DLD1 (cell line): ENCODE data around the gene CSNK2B.

Experiments
- in situ Hi-C: cut with HindIII; loops from 2 replicates; pipeline ENCODE4 v1.10.0; 2017; ENCODE audit warnings: low sequenced_read_pairs

Gene CSNK2B

GRCh38 chr6:31710523-31711219 is 44.8 kb downstream of the CSNK2B start:
- in situ Hi-C loops = no loop called here

DNA sequence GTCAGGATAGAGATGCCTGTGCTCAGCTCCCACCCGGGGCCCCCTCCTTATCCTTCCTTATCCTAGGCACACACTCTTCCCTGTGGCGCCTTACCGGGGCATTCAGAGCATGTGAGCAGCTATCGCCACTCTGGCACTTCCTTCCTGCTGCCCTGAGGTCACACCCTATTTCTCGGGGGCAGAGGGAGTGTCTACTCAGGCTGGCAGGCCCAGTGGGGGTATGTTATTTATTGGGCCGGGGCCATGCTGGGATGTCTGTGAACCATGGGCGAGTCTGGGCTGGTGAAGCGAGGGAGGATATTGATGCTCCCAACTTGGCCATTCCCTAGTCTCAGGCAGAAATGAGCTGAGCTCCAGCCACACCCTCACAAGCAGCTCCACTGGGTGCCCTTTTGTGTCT is 45.4 kb downstream of the CSNK2B start:
- in situ Hi-C loops = no loop called here

- in situ Hi-C loops = no loop called here
Observed at GRCh38 chr6:31712296-31712695, 46.4 kb downstream of the CSNK2B start.

DNA sequence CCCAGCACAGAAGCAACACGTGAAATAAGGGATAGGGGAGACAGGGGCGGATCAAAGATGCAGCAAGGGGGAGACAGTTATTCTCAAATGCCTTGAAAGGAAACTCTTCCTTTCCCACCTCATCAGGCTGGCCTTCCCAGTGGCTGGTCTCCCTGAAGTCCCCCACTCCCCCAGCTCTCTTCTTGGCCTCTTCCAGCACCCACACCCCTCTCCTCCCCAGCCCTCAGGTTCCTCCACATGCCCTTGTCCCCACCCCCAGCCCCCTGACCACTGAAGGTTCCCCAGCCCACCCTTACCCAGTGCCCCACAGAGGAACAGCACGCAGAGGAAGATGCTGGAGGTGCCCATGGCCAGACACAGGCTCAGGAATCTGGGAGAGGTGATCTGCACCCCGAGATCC is 47.6 kb downstream of the CSNK2B start:
- in situ Hi-C loops = no loop called here

DNA sequence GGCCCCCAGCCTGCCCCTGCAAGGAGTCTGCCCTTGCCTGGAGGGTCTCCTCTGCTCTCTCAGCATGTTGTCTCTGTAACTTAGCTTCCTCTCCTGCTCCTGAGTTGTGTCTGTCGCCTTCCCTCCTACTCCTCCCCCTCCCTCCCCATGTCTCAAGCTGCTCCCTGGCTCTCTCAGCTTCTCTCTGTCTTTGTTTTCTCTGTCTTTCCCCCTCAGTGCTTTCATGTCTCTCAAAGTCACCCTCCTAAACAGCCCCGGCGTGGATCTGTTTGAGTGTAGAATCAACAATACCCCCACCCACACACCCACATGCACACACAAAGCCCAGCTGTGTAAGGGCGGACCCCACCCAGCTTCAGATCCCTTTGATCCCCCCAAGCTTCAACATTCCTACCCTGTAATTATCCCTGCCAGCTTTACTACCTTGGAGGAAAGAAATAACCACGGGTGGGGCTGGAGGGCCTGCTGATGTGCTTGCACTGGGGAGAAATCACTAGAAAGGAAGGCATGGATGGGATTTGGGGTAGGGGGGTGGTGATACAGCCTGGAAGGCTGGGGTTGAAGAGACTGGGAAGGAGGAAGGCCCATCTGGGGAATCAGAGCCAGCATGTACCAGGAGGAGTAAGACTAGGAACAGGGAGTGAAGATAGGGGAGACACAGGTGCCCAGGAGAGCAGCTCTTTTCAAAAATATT is 48.3 kb downstream of the CSNK2B start:
- in situ Hi-C loops = no loop called here

DNA sequence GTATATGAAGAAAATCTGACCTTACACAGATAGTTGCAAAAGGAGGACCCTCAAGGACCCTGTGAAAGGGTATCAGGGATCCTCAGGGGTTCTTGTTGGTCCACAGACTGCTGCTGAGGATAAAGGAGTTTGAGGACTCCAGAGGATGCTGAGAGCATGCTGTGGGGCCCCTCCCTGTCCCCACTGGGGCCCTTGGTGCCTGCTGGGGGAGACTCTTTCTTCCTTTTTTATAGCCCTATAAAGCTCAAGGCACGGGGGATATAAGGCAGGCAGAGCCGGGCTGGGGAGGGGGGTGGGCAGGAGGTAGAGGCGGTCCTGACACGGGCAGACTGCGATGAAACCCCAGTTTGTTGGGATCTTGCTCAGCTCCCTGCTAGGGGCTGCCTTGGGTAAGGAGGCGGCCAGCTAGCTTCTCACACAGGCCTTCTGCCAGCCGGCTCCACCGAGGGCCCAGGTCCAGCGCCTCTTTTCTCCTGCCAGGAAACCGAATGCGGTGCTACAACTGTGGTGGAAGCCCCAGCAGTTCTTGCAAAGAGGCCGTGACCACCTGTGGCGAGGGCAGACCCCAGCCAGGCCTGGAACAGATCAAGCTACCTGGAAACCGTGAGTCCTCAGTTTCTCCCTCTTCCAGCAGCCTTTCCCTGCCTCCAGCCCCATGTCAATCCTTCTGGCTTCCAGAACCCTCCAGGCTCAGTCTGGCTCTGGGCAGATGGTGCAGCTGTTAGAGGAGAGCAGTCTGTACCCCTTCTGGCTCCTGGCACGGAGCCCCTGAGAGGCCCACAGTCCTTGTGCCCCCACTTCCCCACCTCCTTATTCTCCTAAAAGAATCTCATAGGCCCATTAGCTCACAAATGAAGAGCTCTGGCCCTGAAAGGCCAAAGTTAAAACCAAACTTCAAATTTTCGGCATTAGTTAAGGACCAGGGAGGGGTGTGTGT is 49.4 kb downstream of the CSNK2B start, which contains the start of gene LY6G6D:
LY6G6D (plus strand) TSS at position 327 of the 937 bp plus-strand sequence; CDS start at position 335, 8 bp downstream.
- in situ Hi-C loops = no loop called here

GRCh38 chr6:31717499-31718222 is 51.8 kb downstream of the CSNK2B start:
- in situ Hi-C loops = no loop called here

DNA sequence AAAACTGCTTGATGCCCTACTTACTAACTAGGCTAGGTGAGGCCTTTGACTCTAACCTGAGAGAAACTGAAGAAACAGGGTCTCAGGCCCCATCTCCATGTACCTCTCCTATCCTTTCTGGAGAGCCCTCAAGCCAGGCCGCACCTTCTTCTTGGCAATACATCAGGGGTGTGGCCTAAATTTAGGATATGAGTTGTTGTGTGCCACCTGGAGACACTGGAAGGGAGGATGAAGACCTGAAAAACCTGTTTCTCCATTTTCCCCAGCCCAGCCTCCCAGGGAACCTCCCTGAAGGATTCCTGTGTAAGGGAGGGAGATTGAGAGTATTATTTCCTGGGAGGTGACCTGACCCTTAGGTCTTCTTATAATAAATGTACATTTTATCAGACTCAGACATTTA is 52.4 kb downstream of the CSNK2B start:
- in situ Hi-C loops = no loop called here

GRCh38 chr6:31719001-31719400 is 53.1 kb downstream of the CSNK2B start:
- in situ Hi-C loops = no loop called here
